Activated naive CD8-positive, alpha-beta T cell treated with anti-CD3 and anti-CD28 coated beads, Interleukin-2, amount 10 ng/mL, durations not matched to agents 7 days and 5 days (primary cell): ENCODE results near the gene CDC42EP4. TPM values are rescaled to one million over a fixed set of nuclear protein-coding genes. Genes with fewer than 3 reads are reported as not detected.
"Not testable (repeated sequence)": the region's sequence is repeated elsewhere in the genome, so short reads cannot be mapped to it uniquely, and the experiment has no call there.

Source experiments
- ATAC-seq: fragments of 150-1000 bp; cut with Tn5 transposase; one replicate; pipeline ENCODE4 v1.10.0; 2021; ENCODE audit warnings: low read depth, moderate library complexity
- POLR2A ChIA-PET: fragments of 350-600 bp; sonication (Branson Sonifier 250); formaldehyde crosslinking; loops from one replicate; lab custom pipeline; 2021; ENCODE audit warnings: antibody characterized with exemption; lab: Charles Lee
- DNase-seq: peaks from one replicate; pipeline ENCODE4 v3.0.0; 2021
- H3K27ac Mint-ChIP-seq: one replicate; pipeline ENCODE4 v1.8.0; 2022; ENCODE audit warnings: mild to moderate bottlenecking, mixed read lengths
- H3K27me3 Mint-ChIP-seq: one replicate; pipeline ENCODE4 v1.8.0; 2022; ENCODE audit warnings: mild to moderate bottlenecking, moderate library complexity, mixed read lengths
- H3K36me3 Mint-ChIP-seq: one replicate; pipeline ENCODE4 v1.8.0; 2021; ENCODE audit warnings: mild to moderate bottlenecking, mixed read lengths
- H3K4me1 Mint-ChIP-seq: one replicate; pipeline ENCODE4 v1.8.0; 2021; ENCODE audit warnings: mixed read lengths
- H3K4me3 Mint-ChIP-seq: one replicate; pipeline ENCODE4 v1.8.0; 2022; ENCODE audit warnings: mild to moderate bottlenecking, moderate library complexity, mixed read lengths
- H3K9me3 Mint-ChIP-seq: one replicate; pipeline ENCODE4 v1.8.0; 2021; ENCODE audit warnings: mixed read lengths
- total RNA-seq, 2 experiments: library from RNA; stranded (reverse); gene quantifications; one replicate each; pipeline ENCODE4 v1.2.3, GENCODE V29; 2021

The CDC42EP4 gene
- total RNA-seq, 2 experiments from 2014 or later, result 1.5 to 2.7 TPM

DNA sequence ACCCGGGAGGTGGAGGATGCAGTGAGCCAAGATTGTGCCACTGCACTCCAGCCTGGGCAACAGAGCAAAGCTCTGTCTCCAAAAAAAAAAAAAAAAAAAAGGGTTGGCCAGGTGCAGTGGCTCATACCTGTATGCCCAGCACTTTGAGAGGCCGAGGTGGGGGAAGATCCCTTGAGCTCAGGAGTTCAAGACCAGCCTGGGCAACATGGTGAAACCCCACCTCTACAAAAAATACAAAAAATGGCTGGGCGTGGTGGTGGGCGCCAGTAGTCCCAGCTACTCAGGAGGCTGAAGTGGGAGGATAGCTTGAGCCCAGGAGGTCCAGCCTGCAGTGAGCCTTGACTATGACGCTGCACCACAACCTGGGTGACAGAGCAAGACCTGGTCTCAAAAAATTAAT is 2.8 kb downstream of the CDC42EP4 start:
- H3K27me3 Mint-ChIP-seq, result peaks cover 26% of the 10 kb centered on the region
- H3K9me3 Mint-ChIP-seq, DNase-seq, H3K4me1 Mint-ChIP-seq, H3K36me3 Mint-ChIP-seq, H3K4me3 Mint-ChIP-seq, ATAC-seq, H3K27ac Mint-ChIP-seq, POLR2A ChIA-PET: not testable (repeated sequence)

DNA sequence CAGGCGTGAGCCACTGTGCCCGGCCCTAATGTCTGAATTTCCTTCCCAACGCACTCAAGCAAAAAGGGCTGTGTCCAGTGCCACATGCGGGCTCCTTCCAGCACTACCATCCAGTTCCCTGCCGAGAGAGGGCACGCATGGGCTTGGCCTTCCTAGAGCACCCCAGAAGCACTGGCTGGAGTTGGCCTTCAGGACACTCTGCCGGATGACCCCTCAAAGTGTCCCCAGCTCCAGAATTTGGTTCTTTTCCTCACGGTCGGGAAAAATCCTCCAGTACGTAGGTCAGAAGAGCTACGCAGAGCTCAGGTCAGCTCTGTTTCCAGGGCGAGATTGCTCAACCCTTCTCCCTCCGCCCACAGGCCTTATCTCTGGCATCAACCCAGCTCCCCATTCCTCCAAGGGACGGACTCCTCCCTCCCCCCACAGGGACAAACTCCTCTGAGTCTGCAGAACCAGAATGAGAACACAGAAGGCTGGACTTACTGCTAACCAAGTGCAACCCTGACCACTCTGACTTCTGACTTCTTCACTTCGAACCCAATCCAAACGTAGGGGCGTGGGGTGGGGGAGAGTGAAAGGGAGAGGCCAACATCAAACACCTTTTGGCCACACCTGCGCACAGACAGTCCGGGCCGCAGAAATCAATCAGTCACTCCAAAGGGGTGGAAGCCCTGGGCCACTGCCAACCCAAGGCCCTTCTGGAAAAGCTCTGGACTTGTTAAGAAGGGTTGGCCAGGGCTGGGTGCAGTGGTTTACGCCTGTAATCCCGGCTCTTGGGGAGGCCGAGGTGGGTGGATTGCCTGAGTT is 3.6 kb downstream of the CDC42EP4 start:
- H3K27ac Mint-ChIP-seq, result no peak overlapping the region
- no peaks in the 10 kb centered on the region for H3K9me3 Mint-ChIP-seq

DNA sequence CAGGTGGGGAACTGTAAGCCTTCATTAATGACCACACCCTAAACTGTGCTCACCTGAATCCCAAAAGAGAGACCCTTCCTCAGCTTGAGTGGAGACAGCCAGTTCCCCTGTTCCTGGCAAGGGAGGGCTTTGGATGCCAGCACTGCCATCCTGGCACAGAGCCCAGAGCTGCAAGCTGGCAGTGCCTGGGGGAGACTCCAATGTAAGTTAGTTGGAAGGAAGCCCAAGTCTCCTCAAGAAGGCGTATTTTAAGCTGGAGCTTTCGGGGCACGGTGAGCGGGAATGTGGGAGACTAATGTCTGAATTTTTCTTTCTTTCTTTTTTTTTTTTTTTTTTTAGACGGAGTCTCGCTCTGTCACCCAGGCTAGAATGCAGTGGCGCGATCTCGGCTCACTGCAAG is 4.7 kb downstream of the CDC42EP4 start:
- no peak overlapping the region for H3K27ac Mint-ChIP-seq
- H3K36me3 Mint-ChIP-seq, result no peaks in the 10 kb centered on the region
- no peaks in the 10 kb centered on the region for H3K9me3 Mint-ChIP-seq
- POLR2A ChIA-PET, result no interaction called here
- DNase-seq, result no peak
- no peak overlapping the region for H3K4me3 Mint-ChIP-seq
- peaks cover 26% of the 10 kb centered on the region for H3K27me3 Mint-ChIP-seq
- no peak for ATAC-seq
- peaks cover 2% of the 10 kb centered on the region for H3K4me1 Mint-ChIP-seq

More for the DNA sequence above, 3.6 kb downstream of the CDC42EP4 start:
- DNase-seq, result no peak
- H3K4me3 Mint-ChIP-seq, result no peak overlapping the region
- peaks cover 26% of the 10 kb centered on the region for H3K27me3 Mint-ChIP-seq
- POLR2A ChIA-PET, result no interaction called here
- peaks cover 2% of the 10 kb centered on the region for H3K4me1 Mint-ChIP-seq
- no peaks in the 10 kb centered on the region for H3K36me3 Mint-ChIP-seq
- ATAC-seq, result no peak

DNA sequence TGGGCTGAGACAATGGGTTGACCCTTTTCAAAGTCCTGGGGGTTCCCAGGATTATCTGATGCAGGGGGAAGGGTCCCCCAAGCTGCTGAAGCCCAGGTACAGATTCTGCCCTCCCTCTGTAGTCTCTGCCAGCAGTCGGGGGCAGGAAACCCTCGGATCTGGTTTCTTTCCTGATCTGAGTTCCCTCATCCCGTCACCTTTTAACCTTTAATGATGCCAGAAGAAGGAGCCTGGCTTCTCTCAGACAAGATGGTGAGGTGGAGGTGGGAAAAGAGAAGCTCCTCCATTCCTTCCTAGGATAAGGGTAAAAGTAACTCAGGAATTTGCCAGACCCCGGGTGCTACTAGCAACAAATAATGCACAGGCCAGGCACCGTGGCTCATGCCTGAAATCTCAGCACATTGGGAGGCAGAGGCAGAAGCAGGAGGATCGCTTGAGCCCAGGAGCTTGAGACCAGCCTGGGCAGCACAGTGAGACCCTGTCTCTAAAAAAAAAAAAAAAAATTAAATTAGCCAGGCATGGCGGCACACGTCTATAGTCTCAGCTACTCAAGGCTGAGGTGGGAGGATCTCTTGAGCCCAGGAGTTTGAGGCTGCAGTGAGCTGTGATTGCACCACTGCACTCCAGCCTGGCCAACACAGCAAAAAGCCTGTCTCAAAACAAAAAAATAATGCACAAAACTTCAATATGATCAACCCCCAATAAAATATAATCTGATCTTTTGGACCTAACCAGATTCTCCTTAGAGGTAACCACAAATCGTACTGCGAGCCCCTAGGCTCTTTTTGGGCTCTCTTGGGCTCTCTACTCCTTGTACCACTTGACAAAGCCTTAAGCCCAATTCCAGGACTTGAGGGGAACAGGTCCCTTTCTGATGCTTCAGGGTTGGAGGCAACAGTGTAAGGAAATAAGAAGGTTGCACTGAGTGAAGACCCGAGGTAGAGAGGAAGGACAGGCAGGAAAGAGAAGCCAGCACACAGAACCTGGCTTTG is 5.7 kb downstream of the CDC42EP4 start:
- DNase-seq, result no peak
- H3K4me3 Mint-ChIP-seq, result no peak overlapping the region
- H3K36me3 Mint-ChIP-seq, result no peaks in the 10 kb centered on the region
- no peaks in the 10 kb centered on the region for H3K9me3 Mint-ChIP-seq
- no peak overlapping the region for H3K27ac Mint-ChIP-seq
- H3K4me1 Mint-ChIP-seq, result peaks cover 2% of the 10 kb centered on the region
- POLR2A ChIA-PET, result no interaction called here
- peaks cover 29% of the 10 kb centered on the region for H3K27me3 Mint-ChIP-seq
- ATAC-seq, result no peak

DNA sequence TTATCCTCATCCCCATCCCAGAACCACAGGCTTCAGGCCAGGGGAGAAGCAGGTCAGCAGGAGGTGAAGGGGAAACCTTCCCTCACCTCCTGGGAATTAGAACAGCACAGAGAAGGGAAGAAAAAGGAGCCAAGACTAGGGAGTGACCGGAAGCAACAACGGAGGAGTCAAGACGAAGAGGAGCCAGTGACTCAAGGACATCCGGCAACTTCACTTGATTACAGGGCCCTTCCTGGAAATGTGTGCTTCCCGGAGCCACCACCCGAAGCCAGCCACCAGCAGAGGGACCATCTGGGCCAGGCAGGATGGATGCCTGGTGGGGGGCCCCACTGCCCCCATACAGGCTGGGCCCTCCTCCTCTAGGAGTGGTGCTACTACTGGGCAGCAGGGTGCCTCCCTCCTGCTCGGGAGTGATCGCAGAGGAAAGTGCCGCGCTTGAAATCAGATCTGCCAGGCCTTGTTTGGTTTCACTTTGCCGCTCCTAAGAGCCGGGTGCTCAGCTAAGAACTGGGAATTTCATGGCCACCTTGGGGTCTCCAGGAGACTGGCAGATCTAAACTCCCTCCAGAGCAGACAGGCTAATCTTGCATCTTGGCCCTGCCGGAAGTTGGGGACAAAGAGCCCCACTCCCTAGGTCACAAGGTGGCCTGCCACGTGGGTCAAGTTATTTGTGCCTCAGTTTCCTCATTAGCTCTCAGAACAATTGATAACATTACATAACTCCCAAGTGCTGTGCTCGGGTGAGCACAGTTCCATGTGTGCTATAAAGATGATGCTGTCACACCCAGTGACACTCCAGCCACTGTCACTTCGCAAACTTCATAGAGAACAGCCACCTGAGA is 6.6 kb downstream of the CDC42EP4 start:
- POLR2A ChIA-PET, result no interaction called here
- Mint-ChIP-seq H3K36me3 (no peaks in the 10 kb centered on the region), H3K9me3 (no peaks in the 10 kb centered on the region), H3K4me1 (peaks cover 2% of the 10 kb centered on the region), H3K4me3 (no peak overlapping the region), H3K27ac (no peak overlapping the region), H3K27me3 (peaks cover 28% of the 10 kb centered on the region)
- DNase-seq, result no peak
- ATAC-seq, result no peak

DNA sequence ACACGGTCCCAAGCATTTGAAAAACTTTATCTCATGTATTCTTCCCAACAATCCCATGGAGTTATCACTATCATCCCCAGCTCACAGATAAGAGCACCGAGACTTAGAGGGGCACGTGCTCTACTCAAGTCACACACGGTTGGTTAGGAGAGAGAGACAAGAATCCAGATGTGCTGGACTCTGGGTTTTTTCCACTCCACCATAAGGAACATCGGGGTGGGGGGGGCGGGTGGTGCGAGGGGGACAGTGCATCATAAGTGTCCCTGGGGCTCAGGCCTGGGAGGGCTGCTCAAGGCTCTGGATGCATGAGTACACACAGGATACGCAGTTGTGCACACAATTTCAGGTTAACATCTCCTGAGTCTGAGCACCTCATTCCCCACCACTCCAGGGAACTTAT is 7.4 kb downstream of the CDC42EP4 start:
- DNase-seq, result no peak
- Mint-ChIP-seq H3K4me3 (no peak overlapping the region), H3K4me1 (peaks cover 2% of the 10 kb centered on the region), H3K27ac (no peak overlapping the region), H3K27me3 (peaks cover 23% of the 10 kb centered on the region), H3K9me3 (no peaks in the 10 kb centered on the region), H3K36me3 (no peaks in the 10 kb centered on the region)
- ATAC-seq, result no peak
- POLR2A ChIA-PET, result no interaction called here

DNA sequence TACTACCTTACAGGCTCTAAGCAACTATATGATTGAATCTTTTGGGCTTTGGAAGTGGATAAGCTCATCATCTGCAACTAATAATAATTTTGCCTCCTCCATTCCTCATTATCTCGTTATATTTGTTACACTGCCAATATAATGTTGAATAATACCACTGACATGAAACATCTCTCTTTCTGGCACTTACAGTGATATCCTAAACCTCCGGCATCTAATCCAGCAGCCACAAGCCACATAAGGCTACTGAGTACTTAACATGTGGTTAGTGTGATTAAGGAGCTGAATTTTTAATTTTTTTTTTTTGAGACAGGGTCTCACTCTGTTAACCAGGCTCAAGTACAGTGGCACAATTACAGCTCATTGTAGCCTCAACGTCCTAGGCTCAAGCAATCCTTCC is 9.6 kb downstream of the CDC42EP4 start:
- H3K27me3 Mint-ChIP-seq, result peaks cover 22% of the 10 kb centered on the region
- H3K9me3 Mint-ChIP-seq, result no peaks in the 10 kb centered on the region
- peaks cover 2% of the 10 kb centered on the region for H3K4me1 Mint-ChIP-seq
- no peaks in the 10 kb centered on the region for H3K36me3 Mint-ChIP-seq
- no peak for ATAC-seq
- DNase-seq, result no peak
- POLR2A ChIA-PET, result no interaction called here
- no peak overlapping the region for H3K27ac Mint-ChIP-seq
- no peak overlapping the region for H3K4me3 Mint-ChIP-seq

DNA sequence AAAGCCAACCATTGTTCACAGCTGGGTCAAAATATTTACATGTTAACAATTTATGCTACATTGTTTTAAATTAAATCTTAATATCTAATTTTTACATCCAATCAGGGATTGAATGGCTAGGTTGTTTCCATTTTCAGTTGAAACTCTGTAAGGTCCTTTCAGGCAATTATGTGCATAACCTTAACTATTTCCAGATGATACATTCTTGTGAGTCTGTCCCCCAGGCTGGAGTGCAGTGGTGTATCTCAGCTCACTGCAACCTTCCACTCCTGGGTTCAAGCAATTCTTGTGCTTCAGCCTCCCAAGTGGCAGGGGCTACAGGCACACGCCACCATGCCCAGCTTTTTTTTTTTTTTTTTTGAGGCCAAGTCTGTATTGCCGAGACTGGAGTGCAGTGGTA is 10.4 kb downstream of the CDC42EP4 start:
- H3K9me3 Mint-ChIP-seq, result no peaks in the 10 kb centered on the region
- DNase-seq (no peak), ATAC-seq (no peak)
- no peak overlapping the region for H3K4me3 Mint-ChIP-seq
- H3K27me3 Mint-ChIP-seq, result peaks cover 19% of the 10 kb centered on the region
- POLR2A ChIA-PET, result no interaction called here
- H3K4me1 Mint-ChIP-seq, result peaks cover 2% of the 10 kb centered on the region
- no peaks in the 10 kb centered on the region for H3K36me3 Mint-ChIP-seq
- no peak overlapping the region for H3K27ac Mint-ChIP-seq

DNA sequence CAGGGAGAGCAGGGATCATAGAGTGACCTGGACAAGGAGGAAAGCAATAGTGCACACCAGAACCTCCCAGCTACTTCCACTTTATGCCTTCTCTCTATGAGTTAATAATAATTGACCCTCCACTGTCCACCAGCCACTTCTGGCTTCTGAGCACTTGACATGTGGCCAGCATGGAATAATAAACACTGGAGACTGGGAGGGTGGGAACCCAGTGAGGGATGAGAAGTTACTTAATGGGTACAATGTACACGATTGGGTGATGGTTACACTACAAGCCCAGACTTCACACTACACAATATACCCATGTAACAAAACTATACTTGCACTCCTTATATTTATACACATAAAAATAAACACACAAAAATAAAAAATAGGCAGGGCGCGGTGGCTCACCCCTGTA is 11.4 kb downstream of the CDC42EP4 start:
- POLR2A ChIA-PET, result interaction anchor here (0.7 kb wide), 1 partner anchor 238 kb away, joined by 4 read pairs; no protein-coding TSS in a partner anchor
- ATAC-seq (no peak), DNase-seq (no peak)
- no peaks in the 10 kb centered on the region for H3K36me3 Mint-ChIP-seq
- peaks cover 15% of the 10 kb centered on the region for H3K27me3 Mint-ChIP-seq
- peaks cover 2% of the 10 kb centered on the region for H3K4me1 Mint-ChIP-seq
- H3K9me3 Mint-ChIP-seq, result no peaks in the 10 kb centered on the region
- H3K4me3 Mint-ChIP-seq, result no peak overlapping the region
- no peak overlapping the region for H3K27ac Mint-ChIP-seq

DNA sequence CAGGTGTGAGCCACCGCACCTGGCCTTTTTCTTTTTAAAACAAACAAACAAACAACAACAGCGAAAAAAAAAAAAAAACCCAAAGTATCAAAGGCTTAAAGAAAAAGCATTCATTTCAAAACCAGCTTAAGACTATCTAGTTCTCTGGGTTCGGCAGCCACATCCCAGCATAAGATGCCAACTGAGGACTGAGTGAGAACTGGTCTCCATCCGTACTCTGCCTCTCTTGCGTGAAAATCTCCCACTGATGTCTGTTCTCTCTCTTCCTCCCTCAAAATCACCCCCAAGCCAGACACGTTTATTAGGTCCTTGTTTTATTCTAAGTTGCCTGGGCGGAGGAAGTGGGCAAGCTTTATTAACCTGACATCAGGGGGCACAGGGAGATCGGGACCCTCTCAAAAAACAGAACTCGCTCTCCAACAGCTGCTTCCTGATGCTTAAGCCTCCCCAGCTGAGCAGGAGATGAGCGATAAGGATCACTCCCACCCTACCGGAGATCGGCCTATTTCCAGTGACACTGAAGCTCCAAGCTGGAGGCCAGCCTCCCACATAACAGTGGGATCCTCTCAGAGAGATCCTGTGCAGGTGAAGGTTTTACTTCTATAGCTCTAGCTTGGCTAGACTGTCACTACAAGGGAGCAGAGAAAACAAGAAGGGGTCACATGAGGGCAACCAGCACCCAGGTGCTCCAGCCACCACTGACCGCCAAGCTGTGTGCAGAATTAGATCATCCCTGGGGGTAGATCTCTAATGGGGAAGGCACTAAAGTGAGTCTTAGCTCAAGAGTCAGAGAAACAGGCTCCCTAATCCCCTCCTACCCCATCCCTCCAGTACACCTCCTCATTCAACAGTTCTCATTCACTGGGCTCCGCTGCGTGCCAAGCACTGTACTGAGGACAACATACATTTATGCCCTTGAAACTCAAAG is 13.6 kb downstream of the CDC42EP4 start:
- Mint-ChIP-seq H3K27me3 (peaks cover 16% of the 10 kb centered on the region), H3K4me3 (no peak overlapping the region), H3K36me3 (no peaks in the 10 kb centered on the region), H3K9me3 (no peaks in the 10 kb centered on the region), H3K4me1 (no peaks in the 10 kb centered on the region), H3K27ac (no peak overlapping the region)
- POLR2A ChIA-PET, result no interaction called here
- no peak for ATAC-seq
- DNase-seq, result no peak

DNA sequence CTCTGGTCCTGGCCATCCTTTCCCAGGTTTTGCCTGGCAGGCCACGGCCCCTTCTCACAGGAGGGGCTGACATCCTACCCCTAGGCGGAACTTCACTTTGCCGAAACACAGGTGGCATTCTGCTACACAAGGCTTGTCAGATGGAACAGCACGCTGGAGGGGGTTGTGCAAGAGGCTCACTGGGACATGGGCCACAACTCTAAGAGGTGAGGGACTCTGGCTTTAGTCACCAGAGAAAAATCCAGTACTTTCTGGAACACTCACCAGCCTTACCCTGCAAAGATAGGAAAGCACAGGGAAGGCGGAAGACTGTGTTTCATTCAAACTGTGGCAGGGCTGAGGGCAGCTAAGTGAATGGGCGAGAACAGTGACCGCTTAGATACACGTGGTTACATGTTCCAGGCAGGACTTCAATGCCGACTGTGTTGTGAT is 18.3 kb downstream of the CDC42EP4 start:
- ATAC-seq (no peak), DNase-seq (no peak)
- no peak overlapping the region for H3K27ac Mint-ChIP-seq
- no peak overlapping the region for H3K4me3 Mint-ChIP-seq
- peaks cover 12% of the 10 kb centered on the region for H3K27me3 Mint-ChIP-seq
- no peaks in the 10 kb centered on the region for H3K9me3 Mint-ChIP-seq
- no peaks in the 10 kb centered on the region for H3K36me3 Mint-ChIP-seq
- peaks cover 17% of the 10 kb centered on the region for H3K4me1 Mint-ChIP-seq
- POLR2A ChIA-PET, result no interaction called here

DNA sequence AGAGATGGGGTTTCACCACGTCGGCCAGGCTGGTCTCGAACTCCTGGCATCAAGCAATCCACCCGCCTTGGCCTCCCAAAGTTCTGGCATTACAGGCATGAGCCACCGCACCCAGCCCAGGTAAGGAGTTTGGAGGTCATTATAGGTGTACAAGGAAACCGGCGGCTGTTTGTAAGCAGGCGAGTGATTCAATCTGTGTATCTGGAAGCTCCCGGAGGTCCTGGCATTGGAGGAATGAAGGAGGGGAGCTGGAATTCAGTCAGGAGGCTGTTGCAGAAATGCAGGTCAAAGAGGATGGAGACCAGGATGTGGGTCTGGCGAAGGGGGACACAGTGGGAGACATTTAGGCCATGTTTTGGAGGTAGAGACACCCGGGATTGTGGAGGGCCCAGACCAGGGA is 18.8 kb downstream of the CDC42EP4 start:
- ATAC-seq, result no peak
- POLR2A ChIA-PET, result no interaction called here
- Mint-ChIP-seq H3K9me3 (no peaks in the 10 kb centered on the region), H3K4me3 (no peak overlapping the region), H3K36me3 (no peaks in the 10 kb centered on the region), H3K4me1 (peaks cover 17% of the 10 kb centered on the region), H3K27me3 (peaks cover 11% of the 10 kb centered on the region), H3K27ac (no peak overlapping the region)
- DNase-seq, result no peak
